SK-MEL-5 (cell line): ENCODE results near the gene WNK2. TPM values are rescaled to one million over a fixed set of nuclear protein-coding genes. Genes with fewer than 3 reads are reported as not detected.
"Not testable (repeated sequence)": the region's sequence is repeated elsewhere in the genome, so short reads cannot be mapped to it uniquely, and the experiment has no call there.

ENCODE experiments used
- DNase-seq: peaks from one replicate; pipeline ENCODE4 v3.0.0-alpha.2; 2016; ENCODE audit warnings: low read depth, low spot score
- in situ Hi-C: cut with HindIII; loops from 2 replicates; pipeline ENCODE4 v1.10.0; 2016; ENCODE audit warnings: low sequenced_read_pairs, high pct_unique_total_duplicates, low pct_unique_long_range_greater_than_20kb
- polyA plus RNA-seq, 2 experiments: library from polyadenylated mRNA; depleted of rRNA; stranded (reverse); fragments of >200 nt; gene quantifications; 2 replicates each; pipeline ENCODE4 v1.2.3, GENCODE V29; 2015
- total RNA-seq: library from RNA; depleted of rRNA; stranded (reverse); fragments of >200 nt; shearing (Covaris generic); gene quantifications from 2 replicates; pipeline ENCODE4 v1.2.3, GENCODE V29; 2014; rRNA removed

Gene WNK2
- total RNA-seq, result 2.4 and 3.4 TPM in 2 replicates
- polyA plus RNA-seq (2015; cell fraction: cytosol; rRNA removed), result 13.1 and 32.3 TPM in 2 replicates
- 29.2 and 34.7 TPM in 2 replicates for polyA plus RNA-seq (2015; cell fraction: nucleus; rRNA removed)

DNA sequence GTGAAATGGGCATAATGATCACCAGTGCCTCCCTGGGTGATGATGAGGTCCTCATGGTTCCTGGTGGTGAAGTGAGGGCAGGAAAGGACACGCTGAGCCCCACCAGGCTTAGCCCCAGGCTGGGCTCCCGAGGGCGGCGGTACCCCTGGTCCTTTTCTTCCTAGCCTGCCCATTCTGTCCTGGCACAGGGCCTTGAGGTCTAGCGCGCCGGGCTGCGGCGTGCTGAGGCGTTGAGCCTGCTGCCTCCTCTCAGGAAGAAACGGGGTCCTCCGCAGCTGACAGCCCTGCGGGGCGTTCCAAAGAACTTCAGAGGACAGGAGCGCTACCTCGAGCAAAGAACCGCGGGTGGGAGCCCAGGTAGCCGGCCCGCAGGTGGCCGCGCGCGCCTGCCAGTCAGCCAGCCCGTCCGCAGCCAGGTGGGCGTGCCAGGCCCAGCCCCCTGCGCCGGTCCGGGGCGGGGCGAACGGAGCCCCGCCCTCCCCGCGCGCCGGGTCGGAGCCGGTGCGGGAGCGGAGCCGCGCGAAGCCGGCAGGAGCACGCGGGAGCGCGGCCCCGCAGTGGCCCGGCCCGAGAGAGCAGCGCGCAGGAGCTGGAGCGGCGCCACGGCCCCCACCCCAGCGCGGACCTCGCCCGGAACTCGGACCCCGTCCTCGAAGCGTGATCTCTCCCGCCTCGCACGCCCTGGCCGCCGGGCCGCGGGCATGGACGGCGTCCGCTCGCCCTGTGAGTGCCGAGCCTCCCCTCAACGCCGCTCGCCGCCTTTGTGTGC is at the start of gene WNK2:
Gene WNK2 (plus strand): TSS at position 477 of the 769 bp plus-strand sequence. CDS start 791 bp downstream, outside the sequence.
- in situ Hi-C loops, result no loop called here
- peak; percentile 38 for DNase-seq

DNA sequence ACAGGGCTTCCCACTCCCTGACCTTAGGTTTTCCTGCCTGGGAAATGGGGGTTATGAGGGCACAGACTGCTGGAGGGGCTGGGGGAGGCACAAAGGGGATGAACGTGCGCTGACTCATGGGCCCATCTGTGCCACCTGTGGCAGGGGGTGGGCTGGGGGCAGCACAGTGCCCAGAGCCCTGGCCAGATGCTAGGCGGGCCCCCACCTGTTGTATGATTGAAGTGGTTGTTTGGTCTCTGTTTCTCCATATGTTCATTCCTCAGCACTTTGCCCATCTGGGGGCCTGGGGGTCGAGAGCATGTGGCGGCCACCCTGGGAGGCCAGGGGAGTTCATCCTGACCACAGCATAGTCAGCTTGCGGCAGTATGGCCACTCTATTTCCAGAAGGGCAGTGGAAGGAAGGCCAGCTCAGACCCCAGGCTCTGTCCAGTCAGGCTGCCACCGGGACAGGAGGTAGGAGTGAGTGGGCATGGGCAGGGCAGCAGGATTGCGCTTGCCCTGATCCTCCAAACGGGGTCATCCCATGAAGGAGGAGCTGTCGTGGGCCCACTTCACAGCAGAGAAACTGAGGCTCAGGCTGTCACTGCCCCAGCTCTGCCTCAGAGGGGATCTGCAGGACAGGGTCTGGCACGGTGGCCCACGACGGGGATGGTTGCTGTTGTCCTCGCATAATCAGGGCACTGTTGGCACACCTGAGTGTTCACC is 49.0 kb upstream of the WNK2 start:
- no peak for DNase-seq
- in situ Hi-C loops, result no loop called here

DNA sequence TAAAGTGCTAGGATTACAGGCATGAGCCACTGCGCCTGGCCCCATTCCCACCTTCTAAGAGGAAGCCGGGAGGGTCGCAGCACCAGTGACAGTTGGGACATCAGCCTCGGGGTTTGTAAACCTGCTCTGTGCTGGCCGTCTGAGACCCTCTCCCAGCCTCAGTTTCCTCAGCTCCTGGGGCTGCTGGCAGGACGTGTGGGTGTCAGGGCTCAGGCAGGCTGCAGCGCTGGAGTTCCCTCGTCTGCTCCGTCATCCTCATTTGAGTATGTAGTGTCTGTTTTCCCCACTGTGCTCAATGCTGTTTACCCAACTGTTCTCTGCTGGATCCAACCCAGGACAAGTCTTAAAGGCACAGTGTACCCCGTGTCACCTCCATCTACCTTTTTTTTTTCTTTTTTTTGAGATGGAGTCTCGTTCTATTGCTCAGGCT is 47.9 kb upstream of the WNK2 start:
- DNase-seq, result no peak
- in situ Hi-C loops, result no loop called here

DNA sequence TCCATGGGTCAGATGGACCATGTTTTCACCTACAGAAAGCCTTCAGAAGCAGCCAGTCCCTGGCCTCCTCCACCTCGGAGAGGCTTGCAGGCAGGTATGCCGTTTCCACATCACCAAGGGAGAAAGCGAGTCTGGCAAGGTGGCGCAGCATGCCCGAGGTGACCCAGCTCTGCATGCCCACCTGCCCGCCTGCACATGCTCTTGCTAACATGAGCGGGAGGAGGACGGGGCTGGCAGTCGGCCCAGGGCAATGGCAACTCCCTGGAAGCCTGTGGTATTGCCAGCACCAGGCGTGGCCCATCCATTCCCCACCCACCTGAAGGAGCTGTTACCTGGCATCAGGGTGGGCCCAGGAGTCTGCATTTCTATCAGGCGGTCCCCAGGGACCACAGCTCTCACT is 46.6 kb upstream of the WNK2 start:
- in situ Hi-C loops, result no loop called here
- no peak for DNase-seq

DNA sequence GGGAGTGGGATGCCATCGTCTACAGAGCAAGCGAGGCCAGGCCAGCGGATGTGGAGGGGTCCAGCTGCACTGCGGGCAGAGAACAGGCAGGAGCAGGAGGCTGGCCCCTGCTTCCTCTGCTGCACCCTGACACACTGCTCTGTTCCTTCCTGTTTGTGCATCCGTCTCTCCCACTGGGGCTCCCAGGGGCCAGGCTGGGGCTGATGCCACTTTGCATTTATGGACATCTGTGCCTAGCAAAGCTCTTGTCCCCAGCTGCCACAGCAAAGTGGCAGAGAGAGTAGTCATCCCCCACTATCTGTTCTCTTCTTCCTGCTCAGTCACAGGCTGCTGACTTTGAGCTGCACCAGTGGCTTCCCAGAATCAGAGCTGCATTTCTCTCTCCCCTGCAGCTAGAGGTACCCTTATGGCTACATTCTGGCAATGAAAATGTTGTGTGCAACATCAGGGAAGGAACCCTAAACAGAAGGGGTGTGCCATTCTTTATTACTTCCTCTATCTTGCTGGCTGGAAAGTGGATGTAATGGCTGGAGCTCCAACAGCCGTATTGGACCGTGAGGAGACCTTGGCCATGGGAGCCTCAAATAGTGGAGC is 45.7 kb upstream of the WNK2 start:
- in situ Hi-C loops, result no loop called here
- no peak for DNase-seq

DNA sequence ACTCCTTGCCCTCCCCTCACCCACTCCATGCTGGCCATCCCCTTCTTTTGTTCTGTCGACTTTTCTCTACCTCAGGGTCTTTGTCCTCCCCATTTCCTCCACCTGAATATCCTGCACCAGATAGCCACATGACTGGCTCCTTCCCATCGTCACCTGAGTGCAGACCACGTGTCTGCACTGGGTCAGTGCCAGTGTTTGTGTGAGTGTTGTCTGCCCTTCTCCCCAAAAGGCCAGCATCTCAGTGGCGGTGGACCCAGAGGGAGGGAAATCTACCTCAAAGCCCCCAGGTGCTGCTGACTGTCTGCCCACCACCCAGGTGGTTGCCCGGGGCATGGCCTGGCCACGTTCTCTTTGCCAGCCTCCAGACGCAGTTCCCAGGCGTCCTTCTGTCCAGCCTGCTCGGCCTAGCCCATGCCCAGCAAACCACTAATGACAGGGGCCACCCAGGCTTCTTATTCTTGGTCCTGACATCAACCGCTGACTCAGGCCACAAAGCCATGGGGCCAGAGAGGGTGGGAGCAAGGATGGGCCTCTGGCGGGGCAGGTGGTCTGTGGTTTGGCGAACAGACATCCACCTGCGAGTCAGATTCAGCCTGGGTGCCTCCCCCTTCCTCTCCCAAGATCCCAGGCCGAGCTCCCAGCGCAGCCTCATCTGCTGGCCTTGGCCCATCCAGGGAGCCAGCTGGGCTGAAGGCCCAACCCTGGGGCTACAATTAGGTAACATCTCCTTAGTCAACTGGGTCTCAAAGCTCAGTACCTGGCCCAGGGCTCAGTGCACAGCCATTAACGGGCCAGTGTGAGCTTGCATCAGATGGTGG is 44.4 kb upstream of the WNK2 start:
- no peak for DNase-seq
- in situ Hi-C loops, result no loop called here

DNA sequence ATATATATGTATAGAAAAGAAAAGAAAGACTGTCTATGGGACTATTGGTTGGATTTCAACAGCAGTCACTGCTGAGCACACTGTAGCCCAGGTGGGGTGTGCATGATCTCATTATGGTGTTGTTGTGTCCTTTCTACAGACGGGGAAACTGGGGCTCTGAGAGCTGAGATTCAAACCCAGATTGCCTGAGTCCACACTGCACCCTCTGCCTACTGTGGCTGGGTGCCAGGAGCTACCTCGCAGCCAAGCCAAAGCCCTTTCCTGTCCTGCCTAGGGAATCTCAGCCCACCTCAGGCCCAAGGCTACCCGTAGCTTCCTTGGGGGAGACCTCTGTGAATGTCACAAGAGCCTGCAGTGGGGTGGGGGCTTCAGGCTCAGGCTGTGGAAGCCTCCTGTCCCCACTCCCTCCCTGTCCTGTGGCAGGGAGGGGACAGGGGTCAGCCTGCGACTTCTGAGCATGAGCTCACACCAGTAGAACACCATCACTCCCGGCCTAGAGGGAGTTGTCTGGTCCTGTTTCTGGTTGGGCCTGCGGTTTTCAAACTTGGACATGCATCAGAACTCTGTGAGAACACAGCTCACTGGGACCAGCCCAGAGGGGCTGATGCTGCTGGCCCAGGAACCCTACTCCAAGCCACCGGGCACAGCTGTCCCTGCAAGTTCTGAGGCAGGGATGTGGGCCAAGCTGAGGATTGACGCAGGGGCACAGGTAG is 42.0 kb upstream of the WNK2 start:
- in situ Hi-C loops, result no loop called here
- DNase-seq, result no peak

DNA sequence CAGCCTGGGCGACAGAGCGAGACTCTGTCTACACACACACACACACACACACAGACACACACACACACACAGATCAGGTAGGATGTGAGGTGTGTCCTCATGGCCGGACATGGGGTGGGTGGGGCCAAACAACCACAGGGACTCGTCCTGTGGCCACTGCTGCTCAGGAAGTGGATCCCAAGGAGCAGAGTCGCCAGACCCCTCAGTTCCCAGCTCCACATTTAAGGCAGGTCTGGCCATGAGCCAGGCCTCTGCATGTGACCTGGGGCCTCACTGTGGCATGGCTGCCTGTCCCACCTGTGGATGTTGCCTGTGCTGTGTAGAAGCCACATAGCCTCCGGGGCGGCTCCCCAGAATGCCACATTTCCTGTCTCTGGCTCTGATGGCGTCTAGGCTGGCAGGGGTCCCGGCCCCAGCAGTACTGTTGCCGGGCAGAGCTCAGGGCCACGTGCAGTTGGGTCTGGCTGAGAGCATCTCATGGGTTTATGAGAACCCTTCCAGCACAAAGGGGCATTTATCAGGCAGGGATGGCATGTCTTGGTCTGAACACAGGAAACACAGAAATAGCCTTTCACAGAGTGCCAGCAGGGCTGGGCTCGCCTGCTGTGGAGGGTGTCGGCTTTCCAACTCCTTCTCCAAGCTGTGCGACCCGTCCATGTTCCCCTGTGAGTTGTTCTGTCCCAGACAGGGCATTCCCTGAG is 40.0 kb upstream of the WNK2 start:
- in situ Hi-C loops, result no loop called here
- DNase-seq, result peak; percentile 99

DNA sequence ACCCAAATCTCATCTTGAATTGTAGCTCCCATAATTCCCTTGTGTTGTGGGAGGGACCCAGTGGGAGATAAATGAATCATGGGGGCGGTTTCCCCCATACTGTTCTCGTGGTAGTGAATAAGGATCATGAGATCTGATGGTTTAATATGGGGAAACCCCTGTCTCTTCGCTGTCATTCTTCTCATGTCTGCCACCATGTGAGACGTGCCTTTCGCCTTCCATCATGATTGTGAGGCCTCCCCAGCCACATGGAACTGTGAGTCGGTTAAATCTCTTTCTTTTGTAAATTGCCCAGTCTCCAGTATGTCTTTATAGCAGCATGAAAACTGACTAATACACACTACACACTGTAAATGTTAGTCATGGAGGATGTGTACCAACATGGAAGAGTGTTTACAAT is 37.2 kb upstream of the WNK2 start:
- DNase-seq, result peak; percentile 50

DNA sequence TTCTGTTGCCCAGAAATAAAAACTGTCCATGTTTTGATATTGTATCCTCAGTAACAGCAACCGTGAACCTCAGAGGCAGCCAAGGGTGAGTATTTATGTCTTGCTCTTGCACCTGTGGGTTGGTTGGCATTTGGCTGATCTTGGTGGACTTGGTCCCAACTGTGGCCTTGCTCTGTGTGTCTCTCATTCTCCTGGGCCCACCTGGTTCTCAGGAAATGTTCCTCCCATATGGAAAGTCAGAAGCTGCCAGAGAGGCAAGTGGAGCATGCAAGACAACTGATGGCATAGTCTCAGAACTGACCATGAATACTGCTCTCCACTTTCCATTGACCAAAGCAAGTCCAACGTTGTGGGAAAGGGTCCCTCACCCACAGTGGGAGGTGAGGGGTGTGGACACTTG is 36.3 kb upstream of the WNK2 start:
- in situ Hi-C loops, result no loop called here
- no peak for DNase-seq

More for the DNA sequence above, 37.2 kb upstream of the WNK2 start:
- in situ Hi-C loops, result not testable (repeated sequence)

DNA sequence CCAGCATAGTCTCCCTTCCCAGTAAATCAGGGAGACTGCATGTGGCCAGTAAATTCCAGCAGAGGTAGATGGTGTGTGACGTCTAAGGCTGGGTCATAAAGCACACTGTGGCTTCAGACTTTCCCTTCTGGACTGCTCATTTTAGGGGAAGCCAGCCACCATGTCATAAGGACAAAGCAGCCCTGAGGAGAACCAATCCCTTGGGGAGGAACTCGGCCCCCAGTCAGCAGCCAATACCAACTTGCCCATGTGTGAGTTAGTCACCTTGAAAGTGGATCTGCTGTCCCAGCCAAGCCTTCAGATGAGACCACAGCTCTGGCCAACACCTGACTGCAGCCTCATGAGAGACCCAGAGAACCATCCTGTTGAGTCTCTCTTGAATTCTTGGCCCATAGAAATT is 35.2 kb upstream of the WNK2 start:
- DNase-seq, result no peak
- in situ Hi-C loops, result no loop called here

DNA sequence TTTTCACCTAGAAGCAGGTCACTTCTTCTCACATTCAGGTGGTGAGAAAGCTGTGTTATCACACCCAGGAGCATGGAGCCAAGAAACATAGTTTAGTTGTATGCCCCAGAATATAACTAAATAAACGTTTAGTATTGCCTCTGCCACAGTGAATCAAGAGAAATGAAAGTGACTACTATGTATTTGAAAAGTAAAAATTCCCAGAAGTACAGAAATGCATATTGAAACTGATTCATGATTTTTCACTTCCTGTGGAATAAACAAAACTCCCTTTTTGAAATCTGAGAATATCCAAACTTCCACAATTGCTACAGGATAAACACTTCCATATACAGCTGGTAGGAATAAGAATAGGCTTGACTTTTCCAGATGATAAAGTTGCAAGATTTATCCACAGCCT is 34.6 kb upstream of the WNK2 start:
- DNase-seq, result no peak
- in situ Hi-C loops, result no loop called here

DNA sequence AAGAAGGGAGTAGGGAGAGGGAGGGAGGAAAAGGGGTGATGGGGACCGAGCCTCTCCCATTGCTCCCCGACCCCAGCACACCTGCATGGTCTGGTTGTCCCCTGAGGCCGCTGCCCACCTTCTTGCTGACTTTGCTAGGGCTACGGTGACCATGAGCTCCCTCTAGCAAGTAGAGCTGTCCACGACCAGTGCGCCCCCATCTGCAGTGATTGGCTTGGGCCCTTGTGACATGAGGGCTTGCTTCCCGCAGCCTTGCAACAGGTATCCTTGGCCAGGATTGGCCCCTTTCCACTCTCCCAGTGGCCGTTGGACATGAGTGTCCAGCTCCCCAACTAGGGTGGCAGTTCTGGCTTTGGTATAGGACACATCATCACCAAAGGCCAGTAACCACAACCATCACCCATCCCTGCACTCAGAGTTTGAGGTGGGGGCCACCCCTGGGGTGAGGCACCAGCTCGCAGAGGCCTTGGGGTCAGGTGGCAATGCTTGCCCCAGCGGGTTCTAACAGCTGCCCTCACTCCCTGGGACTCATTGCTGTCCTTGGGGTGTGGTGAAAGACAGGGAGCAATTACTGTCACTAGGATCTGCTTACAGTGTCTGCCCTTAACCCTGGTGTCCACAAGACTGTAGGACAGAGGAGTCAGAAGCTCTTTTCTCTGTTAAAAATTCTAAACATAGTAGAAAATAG is 32.7 kb upstream of the WNK2 start:
- no peak for DNase-seq
- in situ Hi-C loops, result no loop called here

DNA sequence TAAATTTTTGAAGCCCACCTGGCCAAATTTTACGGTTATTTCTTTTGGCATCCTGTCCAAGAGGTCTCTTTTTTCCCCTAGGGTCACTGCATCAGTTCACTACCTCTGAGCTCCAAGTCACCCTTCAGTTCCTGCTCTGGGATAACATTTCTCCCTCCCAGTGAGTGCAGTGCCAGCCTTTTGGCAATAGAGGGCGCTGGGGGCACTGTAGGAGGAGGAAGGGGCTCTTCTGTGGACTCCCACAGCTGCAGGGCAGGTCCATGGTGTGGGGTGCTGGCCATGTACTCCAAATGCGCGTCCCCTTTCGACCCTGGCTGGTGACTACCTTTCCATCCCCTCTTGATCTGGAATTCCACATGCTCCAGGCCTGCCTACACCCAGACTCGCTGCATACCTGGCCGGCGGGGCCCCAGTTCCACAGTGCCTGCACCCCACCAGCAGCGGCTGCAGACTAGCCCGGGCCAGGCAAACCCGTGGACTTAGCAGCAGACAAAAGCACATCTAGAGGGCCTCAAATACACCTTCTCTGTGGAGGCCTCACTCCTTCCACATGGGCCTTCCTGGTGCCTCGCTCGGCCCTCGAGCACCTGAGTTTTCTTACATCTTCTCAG is 29.5 kb upstream of the WNK2 start:
- in situ Hi-C loops, result no loop called here
- DNase-seq, result peak; percentile 77

DNA sequence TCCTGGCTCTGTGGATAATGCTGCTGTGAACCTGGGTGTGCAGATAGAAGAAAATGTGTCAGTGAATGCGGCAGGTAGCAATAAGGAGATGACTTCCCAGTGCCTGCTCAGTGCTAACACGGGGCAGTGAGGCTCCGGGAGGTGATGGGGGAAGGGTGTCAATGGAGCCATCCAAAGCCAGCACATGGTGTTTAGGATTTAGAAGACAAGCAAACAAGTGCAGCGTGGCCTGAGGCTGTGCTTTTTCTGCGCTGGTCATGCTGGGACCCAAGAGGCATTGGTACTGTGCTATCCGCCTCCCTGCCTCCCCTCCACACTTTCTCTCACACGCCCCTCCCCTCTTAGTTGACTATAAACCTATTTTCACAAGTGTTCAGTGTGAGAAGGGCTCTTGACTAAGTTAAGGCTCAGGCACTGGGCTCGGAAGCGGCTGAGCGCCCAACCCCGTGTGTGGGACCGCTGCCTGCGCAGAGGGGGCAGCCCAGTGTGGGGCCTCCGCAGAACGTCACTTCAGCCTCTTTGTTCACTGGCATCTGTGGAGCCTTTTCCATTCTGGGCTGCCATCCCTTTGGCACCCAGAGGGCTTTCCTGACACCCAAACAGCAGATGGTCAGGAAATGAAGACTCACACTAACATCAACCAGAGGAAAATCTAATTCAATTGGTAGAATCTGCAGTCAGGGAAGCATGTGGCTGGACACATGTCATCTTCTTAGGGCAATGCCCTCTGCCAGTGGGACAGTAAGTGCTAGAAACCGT is 28.0 kb upstream of the WNK2 start:
- no peak for DNase-seq
- in situ Hi-C loops, result no loop called here
